ENCODE data around the gene TRAPPC3.

- TF ChIP-seq CTCF (IDR thresholded peaks at IDR 0.05), result no peak
- no peak for TF ChIP-seq POLR2A (IDR thresholded peaks at IDR 0.05)
Observed at GRCh38 chr1:36149973-36150295, 648 bp upstream of the TRAPPC3 start.
